GM18858 (cell line): ENCODE measurements around the gene SHLD1.
"Not testable (repeated sequence)": the region's sequence is repeated elsewhere in the genome, so short reads cannot be mapped to it uniquely, and the experiment has no call there.

ENCODE experiments used
- ATAC-seq: cut with Tn5 transposase; IDR thresholded peaks from one replicate; pipeline ENCODE4 v1.9.1; 2021; ENCODE audit not compliant: unreplicated experiment

SHLD1 gene

DNA sequence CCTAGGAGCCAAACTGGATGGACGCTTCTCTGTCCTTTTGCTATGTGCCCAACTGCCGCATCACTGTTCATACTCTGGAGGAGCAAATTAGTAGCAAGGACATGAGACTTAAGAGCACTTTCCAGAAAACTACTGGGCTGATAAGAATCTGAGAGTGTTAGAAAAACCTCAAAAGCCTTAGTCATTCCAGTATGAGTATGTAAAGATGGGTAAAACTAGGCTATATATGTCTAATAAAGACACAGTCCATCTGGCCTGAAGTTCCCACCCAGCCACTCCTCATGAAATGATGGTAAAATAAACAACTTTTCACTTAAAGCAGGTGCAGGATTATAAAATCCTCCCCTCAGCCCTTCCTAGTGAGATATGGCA is 30.6 kb downstream of the SHLD1 start:
- no peak for ATAC-seq

DNA sequence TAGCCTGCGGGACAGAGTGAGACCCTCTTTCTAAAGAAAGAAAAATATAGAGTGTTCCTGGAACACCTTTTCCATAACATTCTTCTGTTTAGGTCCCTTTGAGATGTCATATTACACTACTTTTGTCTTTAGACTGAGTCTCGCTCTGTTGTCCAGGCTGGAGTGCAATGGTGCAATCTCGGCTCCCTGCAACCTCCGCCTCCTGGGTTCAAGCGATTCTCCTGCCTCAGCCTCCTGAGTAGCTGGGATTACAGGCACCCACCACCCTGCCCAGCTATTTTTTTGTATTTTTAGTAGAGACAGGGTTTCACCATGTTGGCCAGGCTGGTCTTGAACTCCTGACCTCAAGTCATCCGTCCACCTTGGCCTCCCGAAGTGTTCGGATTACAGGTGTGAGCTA is 31.2 kb downstream of the SHLD1 start:
- not testable (repeated sequence) for ATAC-seq

DNA sequence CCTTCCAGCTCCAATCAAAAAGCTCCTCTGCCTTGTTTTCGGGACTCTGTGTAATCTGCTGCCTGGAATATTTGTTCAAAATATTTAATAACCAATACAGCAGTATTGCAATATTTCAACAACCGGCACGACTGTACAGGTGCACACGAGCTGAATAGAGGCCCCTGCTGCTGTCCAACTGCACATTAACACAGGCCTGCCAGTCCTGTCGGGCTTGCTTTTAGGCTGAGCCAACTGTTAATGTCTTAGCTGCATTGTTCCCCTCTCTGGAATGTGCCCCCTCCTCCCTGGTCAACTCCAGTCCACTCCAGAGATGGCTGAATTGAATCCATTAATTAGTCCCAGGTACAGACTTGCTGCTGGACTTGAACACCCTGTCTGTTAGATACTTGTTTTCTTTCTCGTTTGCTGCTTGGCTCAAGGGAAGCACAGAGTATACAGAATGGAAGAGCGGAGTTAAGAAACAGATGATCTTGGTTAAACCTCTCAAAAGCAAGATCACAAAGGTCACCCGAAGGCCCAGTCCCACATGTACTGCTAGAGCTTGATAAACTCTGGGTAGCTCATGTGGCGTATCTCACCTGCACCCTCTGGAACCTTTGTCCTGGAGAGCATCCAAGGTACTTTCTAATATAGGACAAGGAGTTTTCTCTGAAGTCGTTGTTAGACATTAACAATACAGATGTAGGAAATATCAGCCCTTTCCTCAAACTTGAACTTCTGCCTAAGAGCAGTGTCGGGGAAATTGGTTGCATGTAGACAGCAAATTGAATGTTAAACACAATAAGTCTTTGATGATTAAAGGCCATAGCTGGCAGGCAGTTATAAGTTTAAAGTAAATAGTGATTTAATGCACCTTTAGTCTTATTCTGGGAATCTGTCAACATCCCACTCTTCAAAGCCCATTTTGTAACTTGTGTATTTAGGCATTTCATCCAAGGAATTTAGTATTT is 31.9 kb downstream of the SHLD1 start:
- ATAC-seq = no peak

DNA sequence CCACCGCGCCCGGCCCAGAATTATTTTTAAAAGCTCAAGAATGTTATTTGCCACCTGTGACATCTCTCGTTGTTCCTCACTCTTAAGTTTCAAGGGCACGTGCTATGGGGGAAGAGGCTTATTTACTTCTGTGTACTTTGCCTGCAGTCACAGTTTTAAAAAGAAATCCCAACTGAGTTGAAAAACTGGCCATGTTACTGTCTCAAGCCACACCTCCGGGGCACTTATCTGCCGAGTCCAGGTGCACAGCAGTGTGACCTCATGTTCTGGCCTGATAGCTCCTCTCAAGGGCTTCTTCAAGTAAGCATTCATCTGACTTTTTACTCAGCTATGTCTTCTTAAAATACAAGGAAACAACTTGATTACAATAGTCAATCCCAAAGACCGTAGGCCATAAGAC is 34.5 kb downstream of the SHLD1 start:
- no peak for ATAC-seq

DNA sequence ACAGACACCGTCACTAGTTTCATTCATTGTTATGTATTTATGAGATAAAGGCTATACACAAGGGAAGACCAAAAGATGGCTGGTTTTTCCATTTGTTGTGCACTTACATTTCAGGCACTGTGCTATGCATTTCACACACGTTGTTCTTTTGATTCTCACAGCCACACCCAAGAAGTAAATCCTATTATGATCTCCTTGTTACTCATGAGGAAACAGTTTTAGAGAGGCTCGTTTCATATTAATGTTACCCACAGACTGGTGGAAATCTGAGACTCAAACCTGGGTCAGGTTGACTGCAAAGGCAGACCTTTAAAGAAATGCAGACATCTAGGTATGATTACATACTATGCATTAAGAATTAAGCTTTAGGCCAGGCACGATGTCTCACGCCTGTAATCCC is 34.9 kb downstream of the SHLD1 start:
- ATAC-seq = no peak

DNA sequence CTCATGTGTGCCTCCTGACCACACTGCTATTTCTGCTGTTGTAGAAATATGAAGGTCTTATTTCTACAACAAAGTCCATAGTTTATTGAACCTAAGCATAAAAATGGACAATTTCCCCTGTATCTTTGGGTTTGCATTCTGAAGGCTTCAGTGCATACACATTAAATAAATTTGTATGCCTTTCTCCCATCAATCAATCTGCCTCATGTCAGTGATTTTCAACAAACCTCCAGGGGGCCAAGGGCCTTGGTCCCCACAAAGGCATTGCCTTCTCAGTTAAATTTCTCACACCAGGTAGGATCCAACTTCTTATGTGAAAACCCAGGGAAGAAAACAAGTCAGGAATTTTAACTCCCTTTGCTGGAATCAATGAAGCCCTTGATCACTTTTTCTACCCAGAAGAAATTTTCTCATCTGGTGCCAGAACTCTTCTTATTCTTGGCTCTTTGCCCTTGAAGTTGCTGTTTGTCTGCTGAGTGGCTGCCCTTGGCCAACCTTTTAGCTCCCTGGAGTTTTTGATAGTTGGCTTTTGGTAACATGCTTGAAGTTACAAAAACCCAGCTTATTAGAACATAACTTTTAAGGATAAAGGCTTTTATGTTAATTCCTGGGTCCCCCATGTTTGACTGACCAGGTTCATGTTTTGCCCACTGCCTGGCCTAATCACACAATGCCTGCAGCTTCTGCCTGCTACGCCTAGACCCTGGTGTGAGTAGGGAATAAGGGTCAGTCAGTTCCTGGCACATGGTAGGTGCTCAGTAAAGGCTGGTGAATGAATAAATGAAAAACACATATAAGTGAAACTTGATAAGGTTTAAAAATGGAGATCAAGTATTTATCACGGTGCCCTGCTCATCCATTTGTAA is 37.0 kb downstream of the SHLD1 start:
- no peak for ATAC-seq

DNA sequence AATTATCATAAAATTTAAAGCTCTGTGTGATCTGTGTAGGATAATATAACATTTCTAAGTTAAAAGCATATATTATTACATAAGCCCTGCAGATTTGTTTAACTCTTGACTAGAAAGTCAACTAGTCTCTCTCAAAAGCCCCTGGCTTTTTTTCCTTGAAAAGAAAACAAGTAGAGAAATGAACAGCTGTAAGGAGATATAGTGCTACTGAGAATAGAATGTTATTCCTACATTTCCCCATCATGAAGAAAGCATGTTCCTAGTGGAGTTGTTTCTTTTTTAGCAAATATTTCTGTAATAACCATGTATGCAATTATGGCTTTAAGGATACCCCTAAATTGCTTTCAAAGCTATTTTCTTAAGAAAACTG is 37.6 kb downstream of the SHLD1 start:
- no peak for ATAC-seq

DNA sequence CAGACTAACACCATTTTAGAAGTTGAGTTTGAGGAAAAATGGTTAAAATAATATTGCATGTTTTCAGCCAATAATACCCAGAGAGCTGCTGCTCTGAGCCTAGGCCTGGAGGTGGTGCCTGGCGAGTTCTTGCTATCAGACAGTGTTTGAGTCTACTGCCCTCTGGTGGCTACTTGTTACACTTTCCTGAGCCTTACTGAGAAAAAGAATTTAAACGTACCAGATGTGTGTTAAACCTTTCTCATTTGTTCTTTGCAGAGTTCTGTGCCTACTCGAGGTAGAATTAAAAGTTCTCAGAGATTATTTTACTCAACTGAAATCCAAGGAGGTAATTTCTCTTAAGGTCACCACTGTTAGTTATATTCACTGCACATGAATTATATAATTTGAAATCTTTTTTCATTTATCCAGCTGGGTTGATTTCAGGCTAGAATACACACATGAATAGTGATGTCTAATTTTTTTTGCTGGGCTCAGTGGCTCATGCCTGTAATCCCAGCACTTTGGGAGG is 38.2 kb downstream of the SHLD1 start:
- ATAC-seq = peak; percentile 80

DNA sequence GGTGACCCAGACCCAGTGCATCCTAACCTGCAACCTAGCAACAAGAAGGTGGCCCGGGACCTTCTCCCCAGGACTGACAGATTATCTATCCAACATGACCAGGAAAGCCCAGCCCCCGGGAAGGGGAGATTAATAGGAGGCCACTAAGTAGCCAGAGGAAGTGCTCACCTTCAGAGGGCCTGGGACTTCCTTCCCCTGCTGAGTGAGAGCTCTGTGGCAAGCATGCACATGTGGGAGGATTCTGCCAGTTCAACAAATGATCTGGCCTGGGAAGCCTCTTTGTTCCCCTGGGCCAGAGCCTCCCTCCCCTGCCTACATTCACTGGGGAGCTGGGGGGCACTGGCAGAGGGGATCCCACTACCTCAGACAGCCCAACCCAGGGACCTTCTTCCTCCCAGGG is 39.6 kb downstream of the SHLD1 start:
- no peak for ATAC-seq

DNA sequence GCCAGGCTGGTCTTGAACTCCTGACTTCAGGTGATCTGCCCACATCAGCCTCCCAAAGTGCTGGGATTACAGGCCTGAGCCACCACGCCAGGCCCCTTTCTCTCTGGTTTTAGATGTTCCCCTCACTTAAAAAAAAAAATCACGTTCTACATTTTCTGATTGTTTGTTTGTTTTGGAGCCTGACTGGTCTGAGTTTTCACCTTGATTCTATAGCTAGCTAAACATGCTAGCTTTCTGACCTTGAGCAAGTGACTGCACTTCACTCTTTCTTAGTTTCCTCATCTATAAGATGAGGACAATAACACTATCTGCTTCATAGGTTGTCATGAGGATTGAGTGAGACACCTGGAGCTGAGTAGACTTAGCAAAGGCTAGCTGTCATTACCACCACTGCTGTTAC is 43.7 kb downstream of the SHLD1 start:
- no peak for ATAC-seq

DNA sequence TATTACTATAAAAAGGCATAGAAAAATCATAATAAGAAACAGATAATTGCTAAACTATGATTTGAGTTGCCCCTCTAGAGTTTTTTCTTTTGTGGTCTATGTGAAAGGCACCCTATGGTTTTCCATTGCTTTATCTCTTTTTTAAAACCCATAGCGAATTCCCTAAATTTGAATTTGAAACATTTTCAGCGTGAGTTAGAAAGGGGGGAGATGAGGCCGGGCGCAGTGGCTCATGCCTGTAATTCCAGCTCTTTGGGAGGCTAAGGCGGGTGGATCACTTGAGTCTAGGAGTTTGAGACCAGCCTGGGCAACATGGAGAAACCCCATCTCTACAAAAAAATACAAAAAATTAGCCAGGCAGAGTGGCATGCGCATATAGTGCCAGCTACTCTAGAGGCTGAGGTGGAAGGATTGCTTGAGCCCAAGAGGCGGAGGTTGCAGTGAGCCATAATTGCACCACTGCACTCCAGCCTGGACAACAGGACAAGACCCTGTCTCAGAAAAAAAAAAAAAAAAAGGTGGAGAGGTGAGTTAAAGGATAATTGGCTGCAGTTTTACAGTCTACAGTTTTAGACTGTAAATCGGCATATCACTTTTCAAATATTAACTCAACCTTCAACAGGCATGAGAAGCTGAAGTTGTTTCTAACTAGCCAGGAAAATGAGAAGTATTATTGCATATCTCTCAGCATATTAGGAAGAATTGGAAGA is 46.3 kb downstream of the SHLD1 start:
- ATAC-seq = no peak

DNA sequence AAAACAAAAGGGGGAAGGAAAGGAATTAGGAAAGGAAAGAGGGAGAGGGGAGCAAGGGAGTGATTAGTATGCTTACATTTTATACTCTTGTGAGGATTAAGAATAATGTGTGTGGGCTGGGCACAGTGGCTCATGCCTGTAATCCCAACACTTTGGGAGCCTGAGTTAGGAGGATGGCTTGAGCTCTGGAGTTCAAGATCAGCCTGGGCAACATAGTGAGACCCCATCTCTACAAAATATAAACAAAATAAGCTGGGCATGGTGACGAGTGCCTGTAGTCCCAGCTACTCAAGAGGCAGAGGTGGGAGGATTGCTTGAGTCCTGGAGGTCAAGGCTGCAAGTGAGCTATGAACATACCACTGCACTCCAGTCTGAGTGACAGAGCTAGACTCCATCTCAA is 47.0 kb downstream of the SHLD1 start:
- no peak for ATAC-seq

DNA sequence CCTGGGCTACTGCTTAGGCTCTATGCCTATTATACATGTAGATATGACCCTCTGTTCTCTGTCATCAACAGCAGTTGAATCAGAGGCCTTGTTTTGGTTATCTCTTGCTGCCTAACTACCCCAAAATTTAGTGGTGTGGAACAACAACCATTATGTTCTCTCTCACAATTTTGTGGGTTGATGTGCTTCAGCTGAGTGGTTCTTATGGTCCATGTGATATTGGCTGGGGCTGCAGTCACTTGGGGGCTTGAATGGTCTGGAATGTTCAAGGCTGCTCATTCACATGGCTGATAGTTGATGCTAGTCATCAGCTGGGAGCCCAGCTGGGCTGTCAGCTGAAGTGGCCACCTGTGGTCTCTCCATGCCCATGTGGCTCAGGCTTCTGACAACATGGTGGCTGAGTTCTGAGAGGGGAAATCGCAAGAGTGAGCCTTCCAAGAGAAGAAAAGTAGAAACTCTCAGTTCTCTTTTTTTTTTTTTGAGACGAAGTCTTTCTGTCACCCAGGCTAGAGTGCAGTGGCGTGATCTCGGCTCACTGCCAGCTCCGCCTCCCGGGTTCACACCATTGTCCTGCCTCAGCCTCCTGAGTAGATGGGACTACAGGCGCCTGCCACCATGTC is 47.8 kb downstream of the SHLD1 start:
- peak; percentile 91 for ATAC-seq

DNA sequence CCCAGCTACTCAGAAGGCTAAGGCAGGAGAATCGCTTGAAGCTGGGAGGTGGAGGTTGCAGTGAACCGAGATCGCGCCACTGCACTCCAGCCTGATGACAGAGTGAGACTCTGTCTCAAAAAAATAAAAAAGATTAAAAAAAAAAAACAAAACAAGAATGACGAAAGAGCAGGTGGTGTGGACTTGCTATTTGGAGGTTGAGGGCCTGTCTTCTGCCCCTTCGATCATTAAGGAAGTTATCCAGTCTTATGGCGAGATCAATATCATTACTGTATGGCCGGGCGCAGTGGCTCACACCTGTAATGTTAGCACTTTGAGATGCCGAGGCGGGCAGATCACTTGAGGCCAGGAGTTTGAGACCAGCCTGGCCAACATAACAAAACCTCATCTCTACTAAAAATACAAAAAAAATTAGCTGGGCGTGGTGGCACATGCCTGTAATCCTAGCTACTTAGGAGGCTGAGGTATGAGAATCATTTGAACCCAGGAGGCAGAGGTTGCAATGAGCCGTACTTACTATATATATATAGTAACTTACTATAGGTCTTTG is 53.6 kb downstream of the SHLD1 start:
- not testable (repeated sequence) for ATAC-seq

DNA sequence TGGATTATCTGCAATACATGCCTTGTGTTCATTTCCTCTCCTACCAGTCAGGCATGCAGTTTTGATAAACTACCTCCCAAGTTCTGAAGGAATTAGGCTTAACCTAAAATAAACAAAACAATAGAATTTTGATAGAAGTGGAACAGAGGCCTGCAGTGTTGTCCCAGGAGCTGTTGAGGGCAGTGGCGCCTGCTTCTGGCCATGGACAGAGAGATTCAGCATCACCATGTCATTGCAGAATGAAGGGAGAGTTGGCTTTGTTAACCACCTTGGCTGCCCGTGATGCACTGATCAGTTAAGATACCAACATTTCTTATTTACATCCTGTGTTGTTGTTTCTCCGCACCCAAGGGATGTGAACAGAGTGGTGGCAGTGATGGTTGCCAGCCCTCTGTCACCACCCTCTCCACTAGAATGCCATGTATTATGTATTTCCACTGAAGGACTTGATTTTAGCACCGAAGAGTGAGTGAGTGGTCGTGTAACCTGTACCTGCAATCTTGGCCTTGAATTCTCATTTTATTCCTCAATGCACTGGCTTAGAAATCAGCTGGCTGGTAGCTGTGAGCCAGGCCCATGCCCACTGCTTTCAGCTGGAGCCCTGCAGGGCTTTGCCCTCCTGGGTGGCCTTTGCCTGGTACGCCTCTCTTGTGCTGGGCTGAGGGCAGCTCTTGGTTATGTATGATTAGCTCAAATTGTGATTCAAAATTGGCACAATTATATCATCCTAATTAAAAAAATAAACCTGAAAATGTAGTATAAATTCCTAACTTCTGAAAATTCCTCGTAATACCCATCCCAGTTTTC is 56.5 kb downstream of the SHLD1 start:
- no peak for ATAC-seq

DNA sequence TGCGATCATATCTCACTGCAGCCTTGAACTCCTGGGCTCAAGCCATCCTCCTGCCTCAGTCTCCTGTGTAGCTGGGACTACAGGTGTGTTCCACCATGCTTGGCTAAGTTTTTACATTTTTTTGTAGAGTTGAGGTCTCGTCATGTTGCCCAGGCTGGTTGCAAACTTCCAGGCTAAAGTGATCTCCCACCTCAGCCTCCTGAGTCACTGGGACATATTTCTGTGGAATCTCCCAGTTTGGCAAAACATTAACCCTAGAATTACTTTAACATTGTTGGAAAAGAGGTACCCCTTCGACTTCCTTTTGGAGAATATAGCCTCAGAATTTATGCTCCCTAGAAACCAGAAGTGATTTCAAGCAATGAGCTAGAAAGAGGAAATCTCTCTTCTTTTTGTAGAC is 57.2 kb downstream of the SHLD1 start:
- ATAC-seq = no peak

DNA sequence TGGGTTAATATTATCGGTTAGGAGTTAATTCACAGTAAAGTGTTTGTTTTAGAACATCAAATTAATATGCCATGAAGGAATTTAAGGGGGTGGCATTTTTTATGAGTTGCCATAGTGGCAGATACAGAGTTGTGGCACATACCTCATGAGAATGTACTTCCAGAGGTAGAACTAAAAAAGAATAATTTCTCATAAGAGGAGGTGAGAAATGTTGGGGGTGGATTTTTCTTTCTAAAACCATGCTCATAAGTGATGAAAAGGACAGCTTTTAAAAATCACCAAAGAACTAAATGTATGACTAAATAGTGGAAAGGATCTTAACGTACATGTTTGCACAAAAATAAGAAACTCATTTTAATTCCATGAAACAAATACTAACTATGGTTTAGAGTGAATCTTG is 58.7 kb downstream of the SHLD1 start:
- ATAC-seq = no peak

DNA sequence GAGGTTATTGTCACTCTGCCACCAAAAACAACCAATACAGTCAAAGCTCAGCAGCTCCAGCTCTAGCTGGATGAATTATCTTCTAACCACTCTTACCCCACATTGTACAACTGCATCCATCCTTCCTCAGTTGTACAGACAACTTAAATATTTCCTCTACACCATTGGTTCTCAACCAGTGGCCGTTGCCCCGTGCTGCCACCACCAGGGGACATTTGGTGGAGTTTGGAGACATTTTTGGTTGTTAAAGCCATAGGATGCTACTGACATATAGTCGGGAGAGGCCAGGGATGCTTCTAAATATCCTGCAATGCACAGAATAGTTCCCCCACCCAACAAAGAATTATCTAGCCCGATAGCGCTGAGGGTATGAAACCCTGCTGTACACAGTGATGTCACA is 59.3 kb downstream of the SHLD1 start:
- no peak for ATAC-seq

DNA sequence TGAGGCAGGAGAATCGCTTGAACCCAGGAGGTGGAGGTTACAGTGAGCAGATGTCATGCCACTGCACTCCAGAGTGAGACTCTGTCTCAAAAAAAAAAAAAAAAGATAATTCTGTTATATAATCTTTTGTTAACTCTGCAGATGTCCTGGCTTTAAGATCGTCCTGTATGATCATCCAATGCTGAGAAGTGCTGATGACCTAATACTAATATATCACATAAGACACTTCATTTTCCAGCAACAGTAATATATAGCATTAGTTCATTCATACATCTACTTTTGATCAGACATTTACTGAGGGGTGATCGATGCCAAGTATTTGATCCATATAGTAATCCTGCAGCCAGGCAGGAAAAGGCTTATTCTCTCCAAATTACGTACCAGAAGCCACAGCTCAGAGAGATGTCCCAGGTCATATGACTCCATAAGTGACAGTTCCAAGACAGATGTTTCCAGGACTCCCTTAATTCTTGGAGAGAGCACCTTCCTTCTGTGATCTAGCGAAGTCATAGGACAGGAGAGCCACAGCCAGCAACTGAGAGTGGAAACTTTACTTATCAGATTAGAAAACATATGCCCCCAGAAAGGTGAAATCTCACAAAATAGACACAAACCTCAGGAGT is 60.7 kb downstream of the SHLD1 start:
- no peak for ATAC-seq
